ENCODE measurements around the gene CPTP.
A peak's percentile ranks its signal among the peaks of the same experiment; 100 is the strongest.

CPTP gene

DNA sequence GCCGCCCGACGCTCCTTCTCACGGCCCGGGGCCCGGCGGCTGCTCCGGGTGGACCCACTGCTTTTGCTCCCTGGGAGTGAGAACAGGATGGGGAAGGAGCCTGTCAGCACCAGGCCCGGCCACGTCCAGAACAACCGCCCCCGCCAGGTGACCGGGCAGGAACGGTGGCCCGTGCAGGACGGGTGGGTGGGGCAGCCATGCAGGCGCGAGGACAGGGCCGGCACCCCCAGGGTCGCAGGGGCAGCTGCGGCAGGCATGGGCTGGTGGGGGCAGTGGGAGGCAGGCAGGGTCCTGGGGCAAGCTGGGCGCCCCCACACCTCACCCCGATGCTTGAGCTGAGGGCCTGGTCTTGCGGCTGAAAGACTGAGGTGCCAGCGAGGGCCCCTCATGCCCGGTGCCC, 11.8 kb downstream of the CPTP start:
- H2BK15ac ChIP-seq (ENCODE audit: low read depth, poor library complexity, severe bottlenecking), result no peak overlapping the region
- H3K4me2 ChIP-seq (ENCODE audit: low read length, poor library complexity, severe bottlenecking), result no peak overlapping the region
- no peak overlapping the region for H4K91ac ChIP-seq (ENCODE audit: low read length)
- no peak overlapping the region for H2AFZ ChIP-seq (ENCODE audit: low read depth, low read length)
- no peaks in the 10 kb centered on the region for H3K27me3 ChIP-seq (ENCODE audit: control insufficient read depth in 1 of 2, insufficient read depth in 1 of 2, low read length in 2 of 2)
- H4K8ac ChIP-seq (ENCODE audit: low read length), result no peak overlapping the region
- no peak overlapping the region for H2BK5ac ChIP-seq (ENCODE audit: low read depth, low read length, poor library complexity, severe bottlenecking)
- H3K27ac ChIP-seq (ENCODE audit: low read length, poor library complexity, severe bottlenecking), result no peak overlapping the region
- H3K4me1 ChIP-seq (ENCODE audit: control insufficient read depth, insufficient read depth, low read depth, low read length), result peaks cover 19% of the 10 kb centered on the region
- DNase-seq, result no peak
- no peak overlapping the region for H3K4ac ChIP-seq (ENCODE audit: low read depth in 1 of 2, low read length in 2 of 2)
- H3K18ac ChIP-seq (ENCODE audit: low read depth in 1 of 2, low read length in 2 of 2), result no peak overlapping the region
- H3K79me1 ChIP-seq (replicated peaks; ENCODE audit: low read length, poor library complexity, severe bottlenecking), result peaks cover 21% of the 10 kb centered on the region
- H3K4me3 ChIP-seq (ENCODE audit: insufficient read depth in 1 of 2, low read depth in 1 of 2, low read length in 2 of 2), result no peak overlapping the region
- no peak overlapping the region for H2BK12ac ChIP-seq (ENCODE audit: low read length in 2 of 2)
- no peak overlapping the region for H3K9ac ChIP-seq (ENCODE audit: low read length)
- no peak overlapping the region for H3K14ac ChIP-seq (ENCODE audit: low read length in 2 of 2)
- H2BK120ac ChIP-seq (ENCODE audit: low read depth, low read length), result no peak overlapping the region
- H3K23ac ChIP-seq (ENCODE audit: low read length in 2 of 2), result no peak overlapping the region
- WGBS, result 98% methylated on average over 26 of the region's 26 CpGs
- H2AK5ac ChIP-seq (ENCODE audit: low read length, severe bottlenecking), result no peak overlapping the region
- H3K9me3 ChIP-seq (ENCODE audit: control insufficient read depth, low read length), result no peaks in the 10 kb centered on the region
- H3K36me3 ChIP-seq (ENCODE audit: control insufficient read depth in 1 of 2, insufficient read depth in 2 of 2, low read depth in 1 of 2, low read length in 2 of 2), result peaks cover 25 to 96% of the 10 kb centered on the region in 2 experiments

DNA sequence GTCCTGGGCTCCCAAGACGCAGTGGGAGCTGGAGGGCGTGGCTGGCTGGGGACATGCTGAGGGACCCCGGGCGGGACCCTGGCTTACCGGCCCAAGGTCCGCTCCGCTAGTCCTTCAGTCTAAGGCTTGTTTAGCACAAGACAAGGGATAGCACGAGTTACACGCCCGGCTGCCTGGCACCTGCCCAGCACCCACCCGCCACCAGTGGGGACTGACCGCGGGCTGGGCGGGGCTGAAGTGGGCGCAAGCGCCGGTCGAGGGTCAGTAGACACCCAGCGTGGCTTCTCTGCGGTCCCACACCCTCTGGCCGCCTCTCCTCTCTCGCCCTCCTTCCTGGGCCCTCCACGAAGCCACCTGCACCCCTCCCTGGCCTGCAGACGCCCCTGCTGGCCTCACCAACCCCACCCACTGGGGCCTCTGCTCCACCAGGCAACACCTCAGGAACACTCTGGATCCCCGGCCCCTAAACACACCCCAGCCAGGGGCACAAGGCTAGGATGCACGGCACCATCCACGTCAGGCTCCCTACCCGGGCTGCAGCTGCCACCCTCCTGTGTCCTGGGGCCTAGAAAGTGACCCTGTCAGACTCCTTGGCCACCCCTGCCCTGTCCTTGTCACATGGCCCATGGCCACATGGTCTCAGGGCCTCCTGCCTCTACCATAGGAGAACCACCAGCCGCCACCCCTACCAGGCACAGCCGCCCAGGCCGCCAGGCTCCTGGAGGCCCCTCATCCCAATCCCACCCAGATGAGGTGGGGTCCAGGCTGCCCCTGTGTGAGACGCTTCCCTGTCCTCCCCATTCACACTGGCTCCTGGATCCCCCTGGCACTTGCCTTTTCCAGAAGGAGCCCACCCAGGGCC, 12.6 kb downstream of the CPTP start:
- Histone ChIP-seq H4K91ac (ENCODE audit: low read length) (no peak overlapping the region), H2AK5ac (ENCODE audit: low read length, severe bottlenecking) (no peak overlapping the region), H3K9ac (ENCODE audit: low read length) (no peak overlapping the region), H2BK120ac (ENCODE audit: low read depth, low read length) (no peak overlapping the region), H3K27me3 (ENCODE audit: control insufficient read depth in 1 of 2, insufficient read depth in 1 of 2, low read length in 2 of 2) (no peaks in the 10 kb centered on the region), H2BK12ac (ENCODE audit: low read length in 2 of 2) (no peak overlapping the region), H2BK15ac (ENCODE audit: low read depth, poor library complexity, severe bottlenecking) (no peak overlapping the region), H3K27ac (ENCODE audit: low read length, poor library complexity, severe bottlenecking) (no peak overlapping the region), H3K9me3 (ENCODE audit: control insufficient read depth, low read length) (no peaks in the 10 kb centered on the region), H3K4me3 (ENCODE audit: insufficient read depth in 1 of 2, low read depth in 1 of 2, low read length in 2 of 2) (no peak overlapping the region), H3K36me3 (ENCODE audit: control insufficient read depth in 1 of 2, insufficient read depth in 2 of 2, low read depth in 1 of 2, low read length in 2 of 2) (peaks cover 31 to 100% of the 10 kb centered on the region in 2 experiments), H2BK5ac (ENCODE audit: low read depth, low read length, poor library complexity, severe bottlenecking) (no peak overlapping the region), H3K23ac (ENCODE audit: low read length in 2 of 2) (no peak overlapping the region), H2AFZ (ENCODE audit: low read depth, low read length) (no peak overlapping the region), H3K14ac (ENCODE audit: low read length in 2 of 2) (no peak overlapping the region), H3K4me1 (ENCODE audit: control insufficient read depth, insufficient read depth, low read depth, low read length) (peaks cover 16% of the 10 kb centered on the region), H4K8ac (ENCODE audit: low read length) (no peak overlapping the region), H3K4me2 (ENCODE audit: low read length, poor library complexity, severe bottlenecking) (no peak overlapping the region), H3K79me1 (replicated peaks; ENCODE audit: low read length, poor library complexity, severe bottlenecking) (peaks cover 24% of the 10 kb centered on the region), H3K4ac (ENCODE audit: low read depth in 1 of 2, low read length in 2 of 2) (no peak overlapping the region), H3K18ac (ENCODE audit: low read depth in 1 of 2, low read length in 2 of 2) (no peak overlapping the region)
- WGBS, result 98% methylated on average over 31 of the region's 32 CpGs
- no peak for DNase-seq

DNA sequence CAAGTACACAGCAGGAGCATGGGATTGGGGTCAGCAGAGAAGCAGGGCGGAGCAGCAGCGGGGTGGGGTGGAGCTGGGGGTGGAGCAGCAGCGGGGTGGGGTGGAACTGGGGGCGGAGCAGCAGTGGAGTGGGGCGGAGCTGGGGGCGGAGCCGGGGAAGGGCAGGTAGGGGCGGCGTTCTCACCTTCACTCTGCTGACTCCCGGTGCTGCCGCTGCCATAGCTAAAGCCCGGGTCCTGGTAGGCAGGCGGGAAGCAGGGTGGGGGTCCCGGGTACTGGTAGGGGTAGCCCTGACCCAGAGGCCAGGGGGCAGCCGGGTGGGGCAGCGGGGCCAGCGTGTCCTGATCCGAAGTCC, 13.2 kb downstream of the CPTP start:
- no peak overlapping the region for H3K4me2 ChIP-seq (ENCODE audit: low read length, poor library complexity, severe bottlenecking)
- 93% methylated on average over 17 of the region's 18 CpGs for WGBS
- no peak overlapping the region for H2BK12ac ChIP-seq (ENCODE audit: low read length in 2 of 2)
- no peak for DNase-seq
- H3K18ac ChIP-seq (ENCODE audit: low read depth in 1 of 2, low read length in 2 of 2), result no peak overlapping the region
- H3K36me3 ChIP-seq (ENCODE audit: control insufficient read depth in 1 of 2, insufficient read depth in 2 of 2, low read depth in 1 of 2, low read length in 2 of 2), result peaks cover 31 to 100% of the 10 kb centered on the region in 2 experiments
- H3K9ac ChIP-seq (ENCODE audit: low read length), result no peak overlapping the region
- H3K4ac ChIP-seq (ENCODE audit: low read depth in 1 of 2, low read length in 2 of 2), result no peak overlapping the region
- H2BK120ac ChIP-seq (ENCODE audit: low read depth, low read length), result no peak overlapping the region
- H3K4me3 ChIP-seq (ENCODE audit: insufficient read depth in 1 of 2, low read depth in 1 of 2, low read length in 2 of 2), result no peak overlapping the region
- H2BK15ac ChIP-seq (ENCODE audit: low read depth, poor library complexity, severe bottlenecking), result no peak overlapping the region
- no peak overlapping the region for H2AK5ac ChIP-seq (ENCODE audit: low read length, severe bottlenecking)
- no peak overlapping the region for H3K27ac ChIP-seq (ENCODE audit: low read length, poor library complexity, severe bottlenecking)
- H3K23ac ChIP-seq (ENCODE audit: low read length in 2 of 2), result no peak overlapping the region
- H3K14ac ChIP-seq (ENCODE audit: low read length in 2 of 2), result no peak overlapping the region
- H2BK5ac ChIP-seq (ENCODE audit: low read depth, low read length, poor library complexity, severe bottlenecking), result no peak overlapping the region
- H4K91ac ChIP-seq (ENCODE audit: low read length), result no peak overlapping the region
- no peaks in the 10 kb centered on the region for H3K9me3 ChIP-seq (ENCODE audit: control insufficient read depth, low read length)
- no peak overlapping the region for H2AFZ ChIP-seq (ENCODE audit: low read depth, low read length)
- H3K79me1 ChIP-seq (replicated peaks; ENCODE audit: low read length, poor library complexity, severe bottlenecking), result peaks cover 29% of the 10 kb centered on the region
- H4K8ac ChIP-seq (ENCODE audit: low read length), result no peak overlapping the region
- H3K27me3 ChIP-seq (ENCODE audit: control insufficient read depth in 1 of 2, insufficient read depth in 1 of 2, low read length in 2 of 2), result no peaks in the 10 kb centered on the region
- H3K4me1 ChIP-seq (ENCODE audit: control insufficient read depth, insufficient read depth, low read depth, low read length), result peaks cover 13% of the 10 kb centered on the region

DNA sequence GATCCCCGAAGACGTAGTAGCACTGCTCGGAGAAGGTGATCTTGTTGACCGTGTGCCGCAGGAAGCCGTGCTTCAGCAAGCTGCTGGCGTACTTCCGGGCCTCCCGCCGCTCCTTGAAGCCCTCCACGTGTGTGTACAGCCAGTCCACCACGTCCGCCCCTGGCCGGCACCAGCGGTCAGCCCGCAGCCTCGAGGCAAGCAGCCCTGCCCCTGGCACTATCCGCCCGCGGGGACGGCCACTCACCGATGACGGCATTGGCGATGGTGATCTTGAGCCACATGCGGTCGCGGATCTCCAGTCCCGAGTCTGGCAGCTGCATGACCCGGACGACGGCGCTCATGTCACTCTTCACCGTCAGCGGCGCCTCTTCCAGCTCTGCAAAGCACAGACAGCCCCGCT, 13.7 kb downstream of the CPTP start:
- DNase-seq, result no peak
- H3K36me3 ChIP-seq (ENCODE audit: control insufficient read depth in 1 of 2, insufficient read depth in 2 of 2, low read depth in 1 of 2, low read length in 2 of 2), result peaks cover 31 to 98% of the 10 kb centered on the region in 2 experiments
- H3K4ac ChIP-seq (ENCODE audit: low read depth in 1 of 2, low read length in 2 of 2), result no peak overlapping the region
- no peak overlapping the region for H2BK12ac ChIP-seq (ENCODE audit: low read length in 2 of 2)
- H3K4me3 ChIP-seq (ENCODE audit: insufficient read depth in 1 of 2, low read depth in 1 of 2, low read length in 2 of 2), result no peak overlapping the region
- H3K9me3 ChIP-seq (ENCODE audit: control insufficient read depth, low read length), result no peaks in the 10 kb centered on the region
- H3K27me3 ChIP-seq (ENCODE audit: control insufficient read depth in 1 of 2, insufficient read depth in 1 of 2, low read length in 2 of 2), result no peaks in the 10 kb centered on the region
- H2AK5ac ChIP-seq (ENCODE audit: low read length, severe bottlenecking), result no peak overlapping the region
- no peak overlapping the region for H3K14ac ChIP-seq (ENCODE audit: low read length in 2 of 2)
- H4K8ac ChIP-seq (ENCODE audit: low read length), result no peak overlapping the region
- no peak overlapping the region for H3K9ac ChIP-seq (ENCODE audit: low read length)
- peaks cover 31% of the 10 kb centered on the region for H3K79me1 ChIP-seq (replicated peaks; ENCODE audit: low read length, poor library complexity, severe bottlenecking)
- no peak overlapping the region for H3K23ac ChIP-seq (ENCODE audit: low read length in 2 of 2)
- H2BK15ac ChIP-seq (ENCODE audit: low read depth, poor library complexity, severe bottlenecking), result no peak overlapping the region
- H3K18ac ChIP-seq (ENCODE audit: low read depth in 1 of 2, low read length in 2 of 2), result no peak overlapping the region
- H4K91ac ChIP-seq (ENCODE audit: low read length), result peak overlapping the region; percentile 35
- peaks cover 16% of the 10 kb centered on the region for H3K4me1 ChIP-seq (ENCODE audit: control insufficient read depth, insufficient read depth, low read depth, low read length)
- WGBS, result 98% methylated on average over 36 of the region's 36 CpGs
- H3K27ac ChIP-seq (ENCODE audit: low read length, poor library complexity, severe bottlenecking), result no peak overlapping the region
- no peak overlapping the region for H2BK5ac ChIP-seq (ENCODE audit: low read depth, low read length, poor library complexity, severe bottlenecking)
- H2BK120ac ChIP-seq (ENCODE audit: low read depth, low read length), result no peak overlapping the region
- H3K4me2 ChIP-seq (ENCODE audit: low read length, poor library complexity, severe bottlenecking), result no peak overlapping the region
- no peak overlapping the region for H2AFZ ChIP-seq (ENCODE audit: low read depth, low read length)
